ENCODE results near the gene PDGFC.
A peak's percentile ranks its signal among the peaks of the same experiment; 100 is the strongest.

PDGFC gene

GRCh38 chr4:156972379-156973015 lies 898 bp upstream of the PDGFC start:
- Histone ChIP-seq H3K27ac (ENCODE audit: low read length) (no peak overlapping the region), H3K27me3 (ENCODE audit: control insufficient read depth, insufficient read depth, low read length) (peaks cover 33% of the 10 kb centered on the region), H3K9me3 (ENCODE audit: control insufficient read depth, low read depth, low read length) (no peaks in the 10 kb centered on the region), H3K9ac (ENCODE audit: low read length) (no peak overlapping the region), H3K36me3 (ENCODE audit: control insufficient read depth, low read depth, low read length) (no peaks in the 10 kb centered on the region), H3K4me3 (ENCODE audit: low read length) (peak overlapping the region; percentile 82), H3K4me1 (ENCODE audit: control insufficient read depth, low read depth, low read length) (peaks cover 17% of the 10 kb centered on the region)

- peaks cover 16% of the 10 kb centered on the region for H3K4me1 ChIP-seq (ENCODE audit: control insufficient read depth, low read depth, low read length)
- no peaks in the 10 kb centered on the region for H3K9me3 ChIP-seq (ENCODE audit: control insufficient read depth, low read depth, low read length)
- no peaks in the 10 kb centered on the region for H3K36me3 ChIP-seq (ENCODE audit: control insufficient read depth, low read depth, low read length)
- peak overlapping the region; percentile 16 for H3K9ac ChIP-seq (ENCODE audit: low read length)
- H3K27ac ChIP-seq (ENCODE audit: low read length), result no peak overlapping the region
- H3K27me3 ChIP-seq (ENCODE audit: control insufficient read depth, insufficient read depth, low read length), result peaks cover 33% of the 10 kb centered on the region
- peak overlapping the region; percentile 82 for H3K4me3 ChIP-seq (ENCODE audit: low read length)
These were observed 379 bp downstream of the PDGFC start for GRCh38 chr4:156971165-156971675.

- Histone ChIP-seq H3K9me3 (ENCODE audit: control insufficient read depth, low read depth, low read length) (no peaks in the 10 kb centered on the region), H3K4me1 (ENCODE audit: control insufficient read depth, low read depth, low read length) (peaks cover 16% of the 10 kb centered on the region), H3K4me3 (ENCODE audit: low read length) (peak overlapping the region; percentile 82), H3K27ac (ENCODE audit: low read length) (no peak overlapping the region), H3K27me3 (ENCODE audit: control insufficient read depth, insufficient read depth, low read length) (peaks cover 33% of the 10 kb centered on the region), H3K9ac (ENCODE audit: low read length) (peak overlapping the region; percentile 10), H3K36me3 (ENCODE audit: control insufficient read depth, low read depth, low read length) (no peaks in the 10 kb centered on the region)
These were observed 966 bp downstream of the PDGFC start for GRCh38 chr4:156970501-156971164.

GRCh38 chr4:156969911-156970310 lies 1.7 kb downstream of the PDGFC start:
- Histone ChIP-seq H3K9ac (ENCODE audit: low read length) (no peak overlapping the region), H3K4me1 (ENCODE audit: control insufficient read depth, low read depth, low read length) (peaks cover 16% of the 10 kb centered on the region), H3K27me3 (ENCODE audit: control insufficient read depth, insufficient read depth, low read length) (peaks cover 33% of the 10 kb centered on the region), H3K27ac (ENCODE audit: low read length) (no peak overlapping the region), H3K9me3 (ENCODE audit: control insufficient read depth, low read depth, low read length) (no peaks in the 10 kb centered on the region), H3K36me3 (ENCODE audit: control insufficient read depth, low read depth, low read length) (no peaks in the 10 kb centered on the region), H3K4me3 (ENCODE audit: low read length) (peak overlapping the region; percentile 82)

- H3K9ac ChIP-seq (ENCODE audit: low read length), result no peak overlapping the region
- no peaks in the 10 kb centered on the region for H3K9me3 ChIP-seq (ENCODE audit: control insufficient read depth, low read depth, low read length)
- peaks cover 16% of the 10 kb centered on the region for H3K4me1 ChIP-seq (ENCODE audit: control insufficient read depth, low read depth, low read length)
- no peak overlapping the region for H3K27ac ChIP-seq (ENCODE audit: low read length)
- peak overlapping the region; percentile 82 for H3K4me3 ChIP-seq (ENCODE audit: low read length)
- peaks cover 33% of the 10 kb centered on the region for H3K27me3 ChIP-seq (ENCODE audit: control insufficient read depth, insufficient read depth, low read length)
- no peaks in the 10 kb centered on the region for H3K36me3 ChIP-seq (ENCODE audit: control insufficient read depth, low read depth, low read length)
These were observed 2.5 kb downstream of the PDGFC start for GRCh38 chr4:156969101-156969500.

GRCh38 chr4:156968479-156968984 lies 3.1 kb downstream of the PDGFC start:
- Histone ChIP-seq H3K36me3 (ENCODE audit: control insufficient read depth, low read depth, low read length) (no peaks in the 10 kb centered on the region), H3K9ac (ENCODE audit: low read length) (no peak overlapping the region), H3K4me3 (ENCODE audit: low read length) (no peak overlapping the region)

GRCh38 chr4:156966836-156967235 lies 4.8 kb downstream of the PDGFC start:
- Histone ChIP-seq H3K36me3 (ENCODE audit: control insufficient read depth, low read depth, low read length) (no peaks in the 10 kb centered on the region), H3K27me3 (ENCODE audit: control insufficient read depth, insufficient read depth, low read length) (peaks cover 19% of the 10 kb centered on the region), H3K4me1 (ENCODE audit: control insufficient read depth, low read depth, low read length) (peaks cover 12% of the 10 kb centered on the region), H3K9me3 (ENCODE audit: control insufficient read depth, low read depth, low read length) (no peaks in the 10 kb centered on the region), H3K9ac (ENCODE audit: low read length) (no peak overlapping the region), H3K27ac (ENCODE audit: low read length) (no peak overlapping the region), H3K4me3 (ENCODE audit: low read length) (no peak overlapping the region)

More at GRCh38 chr4:156968479-156968984, 3.1 kb downstream of the PDGFC start:
- H3K4me1 ChIP-seq (ENCODE audit: control insufficient read depth, low read depth, low read length), result peaks cover 16% of the 10 kb centered on the region
- H3K9me3 ChIP-seq (ENCODE audit: control insufficient read depth, low read depth, low read length), result no peaks in the 10 kb centered on the region
- H3K27me3 ChIP-seq (ENCODE audit: control insufficient read depth, insufficient read depth, low read length), result peaks cover 33% of the 10 kb centered on the region
- no peak overlapping the region for H3K27ac ChIP-seq (ENCODE audit: low read length)

GRCh38 chr4:156963419-156963818 lies 8.2 kb downstream of the PDGFC start:
- Histone ChIP-seq H3K27me3 (ENCODE audit: control insufficient read depth, insufficient read depth, low read length) (no peaks in the 10 kb centered on the region), H3K36me3 (ENCODE audit: control insufficient read depth, low read depth, low read length) (no peaks in the 10 kb centered on the region), H3K4me1 (ENCODE audit: control insufficient read depth, low read depth, low read length) (peaks cover 5% of the 10 kb centered on the region), H3K4me3 (ENCODE audit: low read length) (no peak overlapping the region), H3K9ac (ENCODE audit: low read length) (no peak overlapping the region), H3K27ac (ENCODE audit: low read length) (no peak overlapping the region), H3K9me3 (ENCODE audit: control insufficient read depth, low read depth, low read length) (no peaks in the 10 kb centered on the region)

GRCh38 chr4:156962528-156962974 lies 9.0 kb downstream of the PDGFC start:
- Histone ChIP-seq H3K9ac (ENCODE audit: low read length) (no peak overlapping the region), H3K9me3 (ENCODE audit: control insufficient read depth, low read depth, low read length) (no peaks in the 10 kb centered on the region), H3K36me3 (ENCODE audit: control insufficient read depth, low read depth, low read length) (no peaks in the 10 kb centered on the region), H3K4me3 (ENCODE audit: low read length) (no peak overlapping the region), H3K27ac (ENCODE audit: low read length) (no peak overlapping the region), H3K27me3 (ENCODE audit: control insufficient read depth, insufficient read depth, low read length) (no peaks in the 10 kb centered on the region), H3K4me1 (ENCODE audit: control insufficient read depth, low read depth, low read length) (peaks cover 5% of the 10 kb centered on the region)

GRCh38 chr4:156962058-156962358 lies 9.6 kb downstream of the PDGFC start:
- Histone ChIP-seq H3K27ac (ENCODE audit: low read length) (no peak overlapping the region), H3K9me3 (ENCODE audit: control insufficient read depth, low read depth, low read length) (no peaks in the 10 kb centered on the region), H3K27me3 (ENCODE audit: control insufficient read depth, insufficient read depth, low read length) (no peaks in the 10 kb centered on the region), H3K9ac (ENCODE audit: low read length) (no peak overlapping the region), H3K36me3 (ENCODE audit: control insufficient read depth, low read depth, low read length) (no peaks in the 10 kb centered on the region), H3K4me1 (ENCODE audit: control insufficient read depth, low read depth, low read length) (peaks cover 5% of the 10 kb centered on the region), H3K4me3 (ENCODE audit: low read length) (no peak overlapping the region)

- H3K27me3 ChIP-seq (ENCODE audit: control insufficient read depth, insufficient read depth, low read length), result no peaks in the 10 kb centered on the region
- peaks cover 5% of the 10 kb centered on the region for H3K4me1 ChIP-seq (ENCODE audit: control insufficient read depth, low read depth, low read length)
- H3K27ac ChIP-seq (ENCODE audit: low read length), result no peak overlapping the region
- no peaks in the 10 kb centered on the region for H3K36me3 ChIP-seq (ENCODE audit: control insufficient read depth, low read depth, low read length)
- no peaks in the 10 kb centered on the region for H3K9me3 ChIP-seq (ENCODE audit: control insufficient read depth, low read depth, low read length)
- no peak overlapping the region for H3K4me3 ChIP-seq (ENCODE audit: low read length)
- no peak overlapping the region for H3K9ac ChIP-seq (ENCODE audit: low read length)
These were observed 10.2 kb downstream of the PDGFC start for GRCh38 chr4:156961196-156962057.
